Stomach smooth muscle (tissue), 2 donors: Measurements from ENCODE around the gene EFL1.
A peak's percentile ranks its signal among the peaks of the same experiment; 100 is the strongest.
"Not testable (repeated sequence)": the region's sequence is repeated elsewhere in the genome, so short reads cannot be mapped to it uniquely, and the experiment has no call there.

ENCODE experiments used
- H3K27ac ChIP-seq: one replicate; pipeline ENCODE4 v1.7.0; 2013; ENCODE audit warnings: mild to moderate bottlenecking, low read length, inconsistent platforms
- H3K27me3 ChIP-seq, 2 donors: one replicate each; pipeline ENCODE4 v1.7.0; 2013; ENCODE audit warnings: low read length in 2 of 2; ENCODE audit not compliant: insufficient read depth in 2 of 2, control insufficient read depth in 1 of 2
- H3K36me3 ChIP-seq, 2 donors: one replicate each; pipeline ENCODE4 v1.7.0; 2013; ENCODE audit warnings: low read length in 2 of 2; ENCODE audit not compliant: control insufficient read depth in 2 of 2, insufficient read depth in 2 of 2
- H3K4me1 ChIP-seq: one replicate; pipeline ENCODE4 v1.7.0; 2013; ENCODE audit warnings: low read length; ENCODE audit not compliant: control insufficient read depth, insufficient read depth
- H3K4me3 ChIP-seq, 2 donors: one replicate each; pipeline ENCODE4 v1.7.0; 2013; ENCODE audit warnings: low read length in 2 of 2
- H3K9ac ChIP-seq, 2 donors: one replicate each; pipeline ENCODE4 v1.7.0; 2013; ENCODE audit warnings: low read length in 2 of 2, mild to moderate bottlenecking in 1 of 2
- H3K9me3 ChIP-seq, 2 donors: one replicate each; pipeline ENCODE4 v1.7.0; 2013; ENCODE audit warnings: low read length in 2 of 2; ENCODE audit not compliant: control insufficient read depth in 2 of 2
- donor health status: healthy.
- donor health status: Pancreatic carcinoma.

The EFL1 gene

DNA sequence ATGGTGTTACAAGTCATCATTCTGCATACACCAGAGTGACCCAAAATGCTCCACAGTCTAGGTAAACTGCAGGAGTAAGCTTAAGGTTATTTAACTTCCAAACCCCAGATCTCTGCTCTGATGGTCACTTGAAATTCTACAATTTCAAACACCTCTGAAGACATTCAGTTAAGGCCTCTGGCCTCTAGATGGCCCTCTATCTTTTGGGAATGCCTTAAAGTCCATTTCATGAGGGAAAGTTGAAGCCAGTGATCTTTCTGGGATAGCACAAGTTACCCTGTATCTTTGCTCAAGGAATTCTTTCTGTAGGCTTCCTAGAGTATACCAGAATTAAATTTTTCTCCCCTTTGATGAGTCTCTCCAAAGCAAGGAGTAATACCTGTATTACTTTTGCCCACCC, 18.7 kb upstream of the EFL1 start:
- not testable (repeated sequence) for H3K4me1 ChIP-seq, H3K4me3 ChIP-seq, H3K9ac ChIP-seq, H3K27me3 ChIP-seq, H3K36me3 ChIP-seq, H3K27ac ChIP-seq, H3K9me3 ChIP-seq

DNA sequence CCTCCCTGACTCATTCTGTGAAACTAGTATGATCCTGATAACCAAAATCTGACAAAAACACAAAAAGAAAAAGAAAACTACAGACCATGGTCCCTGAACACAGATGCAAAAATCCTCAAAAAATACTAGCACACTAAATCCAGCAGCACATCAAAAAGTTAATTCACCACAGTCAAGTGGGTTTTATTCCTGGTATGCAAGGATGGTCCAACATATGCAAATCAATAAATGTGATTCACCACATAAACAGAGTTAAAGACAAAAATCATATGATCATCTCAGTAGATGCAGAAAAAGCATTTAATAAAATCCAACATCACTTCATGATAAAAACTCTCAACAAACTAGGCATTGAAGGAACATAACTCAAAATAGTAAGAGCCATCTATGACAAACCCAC, 12.9 kb upstream of the EFL1 start:
- no peak overlapping the region for H3K9ac ChIP-seq

DNA sequence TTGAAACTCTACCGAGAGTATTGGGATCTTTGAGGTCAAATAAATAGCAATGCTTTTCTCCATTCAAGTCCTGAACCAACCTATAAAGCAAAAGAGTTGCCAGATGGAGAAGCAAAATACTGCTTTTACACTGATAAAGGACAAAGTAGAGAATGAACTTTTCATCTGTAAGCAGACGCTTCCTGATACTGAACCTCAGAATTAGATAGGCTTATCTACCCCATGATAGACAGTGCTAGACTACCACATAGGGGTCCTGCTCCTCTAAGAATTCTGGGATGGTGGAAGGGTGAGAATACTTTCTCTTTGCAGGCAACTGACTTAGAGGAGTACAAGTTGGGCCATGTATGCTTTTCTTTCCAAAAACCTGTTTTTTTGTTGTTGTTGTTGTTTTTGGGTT, 9.6 kb upstream of the EFL1 start:
- Histone ChIP-seq H3K9ac (no peak overlapping the region), H3K9me3 (no peaks in the 10 kb centered on the region), H3K4me1 (no peaks in the 10 kb centered on the region), H3K36me3 (no peaks in the 10 kb centered on the region), H3K27me3 (no peaks in the 10 kb centered on the region), H3K4me3 (no peak overlapping the region), H3K27ac (no peak overlapping the region)

More for the DNA sequence above, 12.9 kb upstream of the EFL1 start:
- Histone ChIP-seq H3K4me3 (no peak overlapping the region), H3K27me3 (no peaks in the 10 kb centered on the region), H3K36me3 (no peaks in the 10 kb centered on the region), H3K9me3 (no peaks in the 10 kb centered on the region), H3K4me1 (no peaks in the 10 kb centered on the region), H3K27ac (no peak overlapping the region)

DNA sequence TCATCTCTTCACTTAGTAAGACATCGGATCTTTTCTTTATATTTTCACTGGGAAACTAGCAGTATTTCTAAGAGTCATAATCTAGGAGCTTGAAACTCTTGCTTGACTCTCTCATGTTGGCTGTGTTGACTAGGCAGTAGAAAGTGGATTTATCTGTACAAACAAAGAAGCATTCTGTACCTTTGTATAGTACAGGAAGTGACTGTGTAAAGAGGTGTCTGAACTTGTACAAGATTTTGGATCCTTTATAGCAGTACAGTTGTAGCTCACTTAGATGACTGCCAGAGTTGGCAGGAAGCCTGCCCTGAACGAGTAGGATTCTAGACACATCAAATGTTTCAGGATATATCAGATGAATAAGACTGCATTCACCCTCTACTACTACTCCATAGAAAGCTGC, 5.9 kb upstream of the EFL1 start:
- H3K27ac ChIP-seq, H3K27me3 ChIP-seq, H3K36me3 ChIP-seq, H3K4me1 ChIP-seq, H3K9ac ChIP-seq, H3K9me3 ChIP-seq, H3K4me3 ChIP-seq: not testable (repeated sequence)

DNA sequence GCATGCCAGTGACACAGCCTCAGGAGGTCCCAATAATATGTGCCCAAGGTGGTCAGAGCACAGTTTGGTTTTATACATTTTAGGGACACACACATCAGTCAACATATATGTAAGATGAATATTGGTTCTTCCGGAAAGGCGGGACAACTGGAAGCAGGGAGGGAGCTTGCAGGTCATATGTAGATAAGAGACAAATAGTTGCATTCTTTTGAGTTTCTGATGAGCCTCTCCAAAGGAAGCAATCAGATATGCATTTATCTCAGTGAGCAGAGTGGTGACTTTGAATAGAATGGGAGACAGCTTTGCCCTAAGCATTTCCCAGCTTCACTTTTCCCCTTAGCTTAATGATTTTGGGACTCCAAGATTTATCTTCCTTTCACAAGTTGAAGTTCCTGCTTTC, 4.6 kb upstream of the EFL1 start:
- not testable (repeated sequence) for H3K27ac ChIP-seq, H3K36me3 ChIP-seq, H3K4me3 ChIP-seq, H3K9ac ChIP-seq, H3K27me3 ChIP-seq, H3K4me1 ChIP-seq, H3K9me3 ChIP-seq

DNA sequence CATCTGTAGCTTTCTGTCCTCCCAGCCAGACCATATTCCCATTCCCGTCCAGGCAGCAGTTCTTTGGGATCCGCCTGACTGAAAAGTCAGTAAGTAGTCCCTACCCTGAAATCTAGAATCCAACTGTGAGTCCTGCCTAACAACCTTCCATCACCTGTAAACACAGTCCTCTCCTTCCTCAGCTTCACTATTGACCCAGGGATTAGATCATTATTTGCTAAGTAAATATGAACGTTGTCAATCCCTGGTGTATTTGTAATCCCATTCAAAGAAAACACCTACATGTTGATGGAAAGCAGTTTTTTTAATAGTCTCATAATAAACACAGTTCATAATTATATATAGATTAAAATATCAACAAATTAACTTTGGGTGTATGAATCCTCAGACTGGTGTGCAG, 816 bp upstream of the EFL1 start:
- Histone ChIP-seq H3K4me1 (peaks cover 6% of the 10 kb centered on the region), H3K27ac (no peak overlapping the region), H3K9me3 (no peaks in the 10 kb centered on the region), H3K36me3 (peaks cover 0 to 2% of the 10 kb centered on the region in 2 donors), H3K9ac (peak overlapping the region; percentile 62 to 65), H3K4me3 (peak overlapping the region; percentile 73 to 84), H3K27me3 (no peaks in the 10 kb centered on the region)

DNA sequence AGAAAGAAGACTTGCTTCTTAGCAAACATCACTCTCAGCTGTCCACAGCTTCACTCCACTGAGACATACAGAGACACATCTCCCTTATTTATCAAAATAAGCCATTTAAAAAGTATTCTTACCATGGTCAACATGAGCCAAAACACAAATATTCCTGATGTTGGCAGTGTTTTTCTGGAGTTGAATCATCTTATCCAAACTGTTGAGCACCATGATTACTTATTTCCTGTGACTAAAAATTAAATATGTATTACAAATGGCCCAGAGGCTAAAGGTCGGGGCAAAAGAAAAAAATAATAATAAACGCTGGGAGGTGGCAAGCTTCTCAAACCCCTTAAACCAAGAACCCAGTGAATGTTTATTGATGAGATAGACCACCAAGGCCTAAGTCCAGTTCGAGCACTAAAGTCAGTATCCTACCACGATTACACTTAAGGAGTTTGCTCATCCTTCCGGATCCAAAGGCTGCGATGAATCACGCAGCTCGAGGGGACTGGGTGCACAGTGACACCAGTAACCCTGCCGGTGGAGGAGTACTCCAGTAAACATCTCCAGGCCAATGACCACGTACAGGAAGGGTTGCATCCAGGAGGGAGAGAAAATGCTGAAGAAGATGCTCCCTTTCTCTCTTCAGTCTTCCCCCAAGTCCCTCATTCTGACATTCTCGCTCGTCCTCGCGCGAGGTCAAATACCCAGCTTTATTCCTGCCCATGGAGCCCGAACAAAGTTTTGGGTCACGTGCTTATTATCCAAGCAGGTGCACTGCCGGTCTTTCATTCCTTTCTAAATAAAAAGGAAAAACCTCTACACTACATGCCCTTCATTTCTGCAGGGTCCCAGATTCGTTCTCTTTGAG, 740 bp downstream of the EFL1 start:
- not testable (repeated sequence) for H3K9me3 ChIP-seq, H3K27me3 ChIP-seq, H3K36me3 ChIP-seq, H3K4me1 ChIP-seq
- peak overlapping the region; percentile 73 to 84 for H3K4me3 ChIP-seq
- H3K27ac ChIP-seq = peak overlapping the region; percentile 37
- peak overlapping the region; percentile 52 to 65 for H3K9ac ChIP-seq

DNA sequence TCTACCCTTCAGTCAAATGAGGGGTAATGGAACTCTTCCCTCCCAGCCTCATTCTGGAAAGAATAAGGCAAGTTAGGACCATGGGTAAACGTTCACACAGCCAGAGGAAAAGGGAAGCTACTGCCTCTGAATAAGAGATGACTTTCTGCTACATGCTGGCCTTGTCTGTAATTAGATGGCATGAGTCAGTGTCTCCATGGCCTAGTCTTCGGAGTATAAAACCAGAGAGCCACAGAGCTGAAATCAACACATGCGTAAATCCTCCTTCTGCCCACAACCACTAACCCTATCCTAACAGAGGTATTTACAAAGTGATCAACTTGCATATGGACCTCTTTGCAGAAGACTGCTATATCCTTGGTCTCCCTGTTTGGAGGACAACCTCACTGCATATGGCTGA, 14.3 kb downstream of the EFL1 start:
- H3K9me3 ChIP-seq, H3K9ac ChIP-seq, H3K4me3 ChIP-seq, H3K4me1 ChIP-seq, H3K36me3 ChIP-seq, H3K27ac ChIP-seq, H3K27me3 ChIP-seq: not testable (repeated sequence)

DNA sequence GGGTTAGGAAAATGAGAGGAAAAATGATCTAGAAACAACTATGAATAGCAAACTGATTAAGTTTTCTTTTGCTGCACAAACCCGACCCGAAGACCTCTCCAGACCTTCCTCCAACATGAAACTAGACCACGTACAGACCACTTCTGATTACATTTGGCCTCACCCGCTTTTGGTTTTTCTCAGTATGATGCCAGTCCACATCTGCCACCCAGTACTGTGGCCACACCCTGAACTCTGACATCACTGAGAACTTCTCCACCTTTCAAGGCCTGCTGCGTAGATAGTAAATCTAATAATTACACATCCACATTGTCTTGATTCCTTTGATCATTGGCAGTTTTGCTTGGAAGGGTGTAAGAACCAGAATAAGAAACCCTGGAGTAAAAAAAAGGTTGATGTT, 16.6 kb downstream of the EFL1 start:
- H3K27ac ChIP-seq, H3K36me3 ChIP-seq: not testable (repeated sequence)

DNA sequence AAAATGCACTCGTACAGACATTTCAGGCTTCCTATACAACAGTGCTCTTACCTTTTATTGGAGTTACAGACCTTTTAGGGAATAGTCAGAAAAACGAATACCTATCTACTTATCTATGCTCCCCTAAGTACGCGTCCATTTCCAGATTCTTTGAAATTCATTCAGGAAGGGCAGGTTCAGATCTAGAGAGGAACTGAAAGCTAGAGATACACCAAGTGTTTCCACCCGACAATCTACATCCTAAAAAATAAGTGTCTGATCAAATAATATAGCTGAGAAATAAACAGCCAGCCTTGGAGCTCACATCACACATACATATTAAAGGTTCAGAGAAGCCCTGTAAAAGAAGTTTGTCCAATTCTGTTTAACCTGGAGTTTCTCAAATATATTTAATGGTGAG, 18.9 kb downstream of the EFL1 start:
- not testable (repeated sequence) for H3K4me1 ChIP-seq, H3K9ac ChIP-seq, H3K27me3 ChIP-seq, H3K27ac ChIP-seq, H3K36me3 ChIP-seq, H3K4me3 ChIP-seq, H3K9me3 ChIP-seq

More for the DNA sequence above, 16.6 kb downstream of the EFL1 start:
- not testable (repeated sequence) for H3K4me1 ChIP-seq, H3K27me3 ChIP-seq, H3K4me3 ChIP-seq, H3K9me3 ChIP-seq, H3K9ac ChIP-seq

DNA sequence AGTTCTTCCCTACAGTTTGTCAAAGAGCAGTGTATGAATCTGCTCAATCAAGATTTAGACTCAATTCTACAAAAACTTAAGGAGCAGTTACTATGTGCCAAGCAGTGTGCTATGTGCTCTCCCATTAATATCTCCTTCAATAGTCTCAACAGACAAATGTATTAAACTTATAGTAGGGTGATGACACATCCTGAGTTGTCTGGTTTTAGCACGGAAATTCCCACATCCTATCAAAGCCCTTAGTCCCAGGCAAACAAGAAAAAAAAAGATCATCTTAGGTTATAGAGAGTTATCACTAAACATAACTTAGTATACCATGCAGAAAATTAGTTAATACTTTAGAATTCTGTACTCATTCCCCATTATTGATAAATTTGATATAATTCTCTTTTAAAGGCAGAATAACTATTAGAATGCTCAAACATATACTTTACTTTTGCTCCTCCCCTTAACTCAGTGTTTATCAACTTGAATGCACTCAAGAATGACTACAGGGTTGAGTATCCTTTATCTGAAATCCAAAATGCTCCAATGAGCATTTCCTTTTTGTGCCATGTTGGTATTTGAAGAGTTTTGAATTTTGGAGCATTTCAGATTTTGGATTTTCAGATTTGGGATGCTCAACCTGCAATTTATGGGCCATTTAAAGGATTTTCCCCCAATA, 20.6 kb downstream of the EFL1 start:
- not testable (repeated sequence) for H3K9me3 ChIP-seq, H3K4me3 ChIP-seq, H3K27me3 ChIP-seq, H3K27ac ChIP-seq, H3K9ac ChIP-seq, H3K4me1 ChIP-seq, H3K36me3 ChIP-seq
